COLO668 (cell line): Measurements from ENCODE around the gene SNTA1.
A peak's percentile ranks its signal among the peaks of the same experiment; 100 is the strongest.
"Not testable (repeated sequence)": the region's sequence is repeated elsewhere in the genome, so short reads cannot be mapped to it uniquely, and the experiment has no call there.

Experiments used
- DNase-seq: peaks from one replicate; lab custom pipeline; 2025; ENCODE audit not compliant: unreplicated experiment; lab: John Stamatoyannopoulos, UW

SNTA1 gene

DNA sequence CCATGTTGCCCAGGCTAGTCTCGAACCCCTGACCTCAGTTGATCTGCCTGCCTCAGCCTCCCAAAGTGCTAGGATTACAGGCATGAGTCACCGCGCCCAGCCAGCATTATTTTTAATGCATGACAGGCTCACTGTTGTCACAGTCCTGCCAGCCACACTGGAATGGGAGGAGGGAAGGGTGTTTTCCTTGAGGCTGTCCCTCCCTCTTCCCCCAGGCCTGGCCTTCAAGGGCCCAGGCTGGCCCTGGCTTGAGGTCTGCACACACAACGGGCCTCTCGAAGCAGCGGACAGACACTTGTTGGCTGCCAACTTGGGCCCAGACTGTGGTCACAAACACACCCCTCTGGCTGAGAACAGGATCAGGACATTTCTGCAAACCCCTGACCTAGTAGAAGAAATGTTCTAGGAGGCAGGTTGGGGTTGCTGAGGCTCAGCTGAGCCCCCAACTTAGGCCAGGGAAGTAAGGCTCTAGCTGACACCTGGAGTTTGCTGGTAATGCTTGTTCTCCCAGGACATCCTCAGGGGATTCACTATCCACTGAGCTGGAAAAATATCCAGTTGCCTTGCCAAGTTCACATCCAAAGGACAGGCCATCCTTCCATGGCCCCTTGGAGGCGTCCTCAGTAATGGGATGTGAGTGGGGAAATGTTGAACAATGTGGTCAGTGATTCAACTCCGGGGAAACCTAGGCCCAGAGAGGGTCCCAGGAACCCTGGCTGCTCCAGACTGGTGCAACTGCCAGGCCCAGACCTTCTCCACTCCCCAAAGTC is 9.9 kb downstream of the SNTA1 start:
- DNase-seq: no peak

DNA sequence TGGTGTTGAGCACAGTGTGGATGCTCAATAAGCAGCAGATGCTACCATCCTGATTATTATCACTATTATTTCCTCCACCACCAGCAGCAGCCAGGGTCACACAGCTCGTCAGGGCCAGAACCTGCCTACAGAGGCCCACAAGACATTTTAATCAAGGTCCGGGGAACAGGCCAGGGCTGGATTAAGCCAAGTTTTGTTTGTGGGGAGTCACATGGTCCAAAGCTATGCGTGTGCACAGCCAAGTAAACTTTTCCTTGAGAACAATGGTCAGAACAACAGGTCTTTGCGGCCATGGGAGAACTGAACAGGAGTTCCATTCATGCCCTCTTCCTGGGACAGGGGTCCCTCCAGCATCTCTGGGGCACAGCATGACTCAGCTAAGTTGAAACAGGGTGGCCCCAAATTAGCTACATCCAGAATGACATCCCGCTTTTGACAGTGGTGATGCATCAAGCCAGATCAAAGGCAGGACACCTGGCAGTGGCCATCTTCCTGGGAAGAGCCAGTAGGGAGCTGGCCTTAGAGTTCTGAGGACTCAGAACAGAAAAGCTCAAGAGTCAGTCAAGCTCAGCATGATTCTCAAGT is 11.7 kb downstream of the SNTA1 start:
- no peak for DNase-seq

DNA sequence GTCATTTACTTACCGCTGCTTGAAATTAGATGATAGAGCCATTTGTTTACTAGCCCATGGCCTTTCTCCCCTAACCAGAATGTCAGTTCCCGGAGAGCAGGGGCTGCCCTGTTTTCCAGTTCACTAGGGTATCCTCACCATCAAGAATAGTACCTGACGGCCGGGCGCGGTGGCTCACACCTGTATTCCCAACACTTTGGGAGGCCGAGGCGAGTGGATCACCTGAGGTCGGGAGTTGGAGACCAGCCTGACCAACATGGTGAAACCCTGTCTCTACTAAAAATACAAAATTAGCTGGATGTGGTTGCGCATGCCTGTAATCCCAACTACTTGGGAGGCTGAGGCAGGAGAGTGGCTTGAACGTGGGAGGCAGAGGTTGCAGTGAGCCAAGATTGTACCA is 19.7 kb downstream of the SNTA1 start:
- not testable (repeated sequence) for DNase-seq

DNA sequence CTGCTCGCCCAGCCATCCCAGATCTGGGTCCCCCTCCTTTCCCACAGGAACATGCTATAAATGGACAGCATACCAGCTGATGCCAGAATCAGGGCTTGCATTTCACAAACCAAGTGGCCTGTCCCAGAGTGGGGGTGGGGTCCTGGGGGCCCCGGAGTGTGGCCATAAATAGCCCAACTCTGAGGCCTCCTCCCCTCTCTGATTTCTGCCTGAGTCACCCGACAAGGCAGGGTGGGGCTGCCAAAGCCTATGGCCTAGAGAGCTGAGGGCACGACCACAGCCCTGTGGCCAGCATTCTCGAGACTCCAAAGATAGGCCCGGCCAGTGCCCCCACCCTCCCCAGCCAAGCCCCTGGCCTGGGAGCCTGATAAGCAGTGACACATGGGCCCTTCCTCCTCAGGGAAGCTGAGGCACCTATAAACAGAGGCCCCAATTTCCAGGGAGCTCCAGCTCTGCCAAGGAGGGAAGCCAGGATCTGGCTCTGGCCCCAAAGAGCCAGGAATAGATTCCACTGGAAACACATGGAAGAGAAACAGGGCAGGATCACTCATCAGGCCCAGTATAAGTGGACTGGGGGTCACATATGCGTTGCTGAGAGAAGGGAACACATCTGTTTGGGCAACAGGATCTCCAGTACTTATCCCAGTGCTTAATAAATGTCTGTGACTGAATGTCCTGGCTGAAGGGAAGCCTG is 20.3 kb downstream of the SNTA1 start:
- no peak for DNase-seq

DNA sequence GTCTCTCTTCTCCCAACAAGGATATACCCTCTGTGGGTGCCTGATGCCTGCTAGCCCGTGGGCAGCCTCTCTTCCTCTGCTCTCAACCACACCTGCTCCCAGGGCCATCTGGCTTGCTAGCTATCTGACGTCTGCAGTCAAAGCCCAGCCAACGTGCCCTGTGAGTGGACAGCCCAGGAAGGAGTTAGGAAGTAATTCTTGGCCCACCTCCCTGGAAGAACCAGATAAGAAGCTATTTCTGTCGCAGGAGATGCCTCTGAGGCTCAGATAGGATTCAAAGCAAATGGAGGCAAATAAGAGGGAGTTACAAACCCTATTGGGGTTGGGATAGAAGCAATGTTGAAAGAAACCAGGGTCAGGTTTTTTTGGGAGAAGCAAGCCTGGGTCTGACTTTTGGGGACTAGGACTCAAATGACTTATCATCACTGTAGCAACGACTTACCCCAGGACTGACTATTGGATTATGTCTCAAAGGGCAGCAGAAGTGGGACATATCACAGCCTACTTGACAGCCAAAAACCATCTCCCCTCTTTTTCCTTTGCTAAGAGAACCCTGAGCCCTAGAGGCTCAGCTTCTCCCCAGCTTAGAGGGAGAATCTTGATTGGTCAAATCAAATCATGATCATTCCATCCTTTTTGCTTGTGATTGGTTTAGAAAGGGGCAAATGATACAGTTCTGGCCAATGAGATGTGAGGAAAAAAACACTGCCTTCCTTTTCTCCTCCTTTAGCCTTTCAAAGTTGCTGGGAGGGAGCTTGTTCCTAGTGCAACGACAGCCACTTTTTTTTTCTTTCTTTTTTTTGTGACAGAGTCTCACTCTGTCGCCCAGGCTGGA is 24.2 kb downstream of the SNTA1 start:
- no peak for DNase-seq

DNA sequence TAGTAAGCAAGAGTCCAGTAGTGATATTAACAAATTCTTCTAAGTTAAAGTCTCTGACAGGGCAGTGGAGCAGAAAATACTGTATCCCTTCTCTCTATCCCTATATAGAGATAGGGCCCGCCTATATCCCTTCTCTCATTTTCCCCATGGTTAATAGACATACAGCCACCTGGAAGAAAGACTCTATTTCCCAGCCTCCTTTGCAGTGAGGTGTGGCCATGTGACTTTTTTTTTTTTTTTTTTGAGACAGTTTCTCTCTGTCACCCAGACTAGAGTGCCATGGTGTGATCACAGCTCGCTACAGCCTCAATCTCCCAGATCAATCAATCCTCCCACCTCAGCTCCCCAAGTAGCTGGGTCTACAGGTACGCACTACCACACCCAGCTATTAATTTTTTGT is 25.5 kb downstream of the SNTA1 start:
- no peak for DNase-seq

DNA sequence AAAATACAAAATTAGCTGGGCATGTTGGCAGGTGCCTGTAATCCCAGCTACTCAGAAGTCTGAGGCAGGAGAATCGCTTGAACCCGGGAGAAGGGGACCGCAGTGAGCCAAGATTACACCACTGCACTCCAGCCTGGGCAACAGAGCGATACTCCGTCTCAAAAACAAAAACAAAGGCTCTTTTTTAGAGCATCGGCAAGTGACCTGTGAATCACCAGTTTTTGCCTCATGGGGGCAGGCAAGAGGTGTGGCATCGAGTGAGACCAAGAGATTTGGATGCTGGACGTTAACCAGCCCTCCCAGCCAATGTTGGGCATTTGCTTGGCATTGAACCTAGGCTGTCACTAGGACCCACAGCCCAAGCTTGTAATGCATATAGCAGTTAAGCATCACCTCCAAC is 27.6 kb downstream of the SNTA1 start:
- DNase-seq: peak; percentile 51

DNA sequence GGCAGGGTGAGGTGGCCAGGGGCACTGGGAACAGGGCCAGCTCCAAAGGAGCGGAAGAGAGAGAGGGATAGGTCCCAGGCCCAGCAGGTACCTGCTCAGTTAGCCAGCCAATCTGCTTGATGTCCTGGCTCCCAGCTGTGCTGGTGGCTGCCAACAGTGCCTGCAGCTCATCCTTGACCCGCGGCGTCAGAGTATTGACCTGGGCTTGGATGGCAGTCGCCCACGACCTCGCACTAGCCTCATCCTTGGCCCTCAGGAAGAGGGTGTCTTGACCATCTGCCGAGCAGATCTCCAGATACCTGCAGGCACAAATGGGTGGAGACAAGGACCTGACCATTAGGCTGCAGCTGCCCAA is 31.1 kb downstream of the SNTA1 start:
- DNase-seq: no peak

DNA sequence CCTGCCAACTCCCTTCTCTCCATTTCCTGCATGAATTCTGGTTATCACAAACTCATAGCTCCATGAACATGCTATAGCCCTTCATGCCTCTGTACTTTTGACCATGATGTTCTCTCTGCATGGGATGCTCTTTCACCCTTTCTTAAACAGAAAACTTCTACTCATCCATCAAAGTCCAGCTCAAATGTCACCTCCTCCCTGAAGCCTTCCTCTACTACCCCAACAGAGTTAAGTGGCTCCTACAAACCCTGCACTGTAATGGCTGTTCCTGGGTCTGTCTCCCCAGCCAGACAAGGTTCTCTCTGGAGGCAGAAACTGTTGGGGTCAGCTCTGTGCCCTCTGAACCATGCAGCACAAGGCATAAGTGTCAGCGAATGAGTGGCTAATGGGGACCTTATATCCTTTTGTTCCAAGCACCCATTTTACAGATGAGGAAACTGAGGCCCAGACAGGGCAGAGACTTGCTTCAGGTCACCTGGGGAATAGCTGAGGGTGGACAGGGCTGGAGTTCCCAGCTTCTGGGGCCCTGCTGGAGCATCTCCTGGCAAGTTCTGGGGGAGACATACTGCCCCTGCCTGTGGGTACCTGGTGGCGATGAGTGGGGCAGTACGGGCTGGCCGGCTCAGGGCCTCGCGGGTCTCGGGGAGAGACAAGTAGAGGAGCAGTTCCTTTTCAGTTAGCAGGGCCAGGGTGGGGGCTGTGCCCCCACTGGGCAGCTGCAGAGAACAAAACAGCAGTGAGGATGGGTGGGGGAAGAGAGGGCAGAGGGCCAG is 31.7 kb downstream of the SNTA1 start:
- no peak for DNase-seq

DNA sequence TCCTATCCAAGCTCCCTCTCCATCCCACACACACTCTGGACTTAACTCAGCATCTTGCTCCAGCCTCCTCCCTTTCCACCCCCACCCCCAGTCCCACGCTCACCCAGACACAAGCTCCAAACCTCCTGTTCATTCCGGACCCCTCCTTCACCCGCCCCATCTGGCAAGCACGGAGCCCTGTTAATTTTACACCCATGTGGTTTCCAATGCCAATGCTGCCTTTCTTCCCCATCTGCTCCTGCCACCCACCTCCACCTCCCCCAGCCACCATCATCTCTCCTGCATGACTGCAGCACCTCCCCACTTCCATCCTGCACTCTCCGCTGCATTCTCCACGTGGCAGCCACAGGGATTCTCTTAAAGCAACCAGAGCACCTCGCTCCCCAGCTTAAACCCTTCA is 32.3 kb downstream of the SNTA1 start:
- no peak for DNase-seq

DNA sequence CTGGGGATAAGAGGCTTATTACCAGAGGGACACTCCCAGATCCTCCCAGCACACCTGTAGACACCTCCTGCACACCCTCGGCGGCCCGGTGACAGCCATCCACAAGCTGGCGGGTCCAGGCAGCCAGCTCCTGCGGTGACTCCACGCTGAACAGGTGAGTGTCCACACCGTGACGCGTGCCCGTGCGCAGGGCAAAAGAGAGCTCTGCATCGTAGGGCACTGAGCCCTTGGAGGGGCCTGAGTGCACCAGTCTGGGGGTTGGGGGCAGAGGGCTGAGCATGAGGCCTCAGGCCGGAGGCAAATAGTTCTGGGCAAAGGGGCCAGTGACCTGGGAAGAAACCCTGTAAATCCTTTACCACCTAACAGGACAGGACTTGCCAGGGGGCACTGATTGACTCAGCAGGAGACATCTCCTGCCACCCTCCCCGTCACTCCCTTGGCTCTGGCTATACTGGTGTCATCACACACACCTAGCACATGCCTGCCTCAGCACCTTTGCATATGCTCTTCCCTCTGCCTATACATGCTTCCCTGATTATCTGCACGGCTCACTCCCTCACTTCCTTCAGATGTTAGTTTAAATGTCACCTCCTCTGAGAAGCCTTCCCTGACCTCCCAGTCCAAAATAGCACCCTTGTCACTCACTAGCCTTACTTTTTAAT is 33.4 kb downstream of the SNTA1 start:
- DNase-seq: no peak

DNA sequence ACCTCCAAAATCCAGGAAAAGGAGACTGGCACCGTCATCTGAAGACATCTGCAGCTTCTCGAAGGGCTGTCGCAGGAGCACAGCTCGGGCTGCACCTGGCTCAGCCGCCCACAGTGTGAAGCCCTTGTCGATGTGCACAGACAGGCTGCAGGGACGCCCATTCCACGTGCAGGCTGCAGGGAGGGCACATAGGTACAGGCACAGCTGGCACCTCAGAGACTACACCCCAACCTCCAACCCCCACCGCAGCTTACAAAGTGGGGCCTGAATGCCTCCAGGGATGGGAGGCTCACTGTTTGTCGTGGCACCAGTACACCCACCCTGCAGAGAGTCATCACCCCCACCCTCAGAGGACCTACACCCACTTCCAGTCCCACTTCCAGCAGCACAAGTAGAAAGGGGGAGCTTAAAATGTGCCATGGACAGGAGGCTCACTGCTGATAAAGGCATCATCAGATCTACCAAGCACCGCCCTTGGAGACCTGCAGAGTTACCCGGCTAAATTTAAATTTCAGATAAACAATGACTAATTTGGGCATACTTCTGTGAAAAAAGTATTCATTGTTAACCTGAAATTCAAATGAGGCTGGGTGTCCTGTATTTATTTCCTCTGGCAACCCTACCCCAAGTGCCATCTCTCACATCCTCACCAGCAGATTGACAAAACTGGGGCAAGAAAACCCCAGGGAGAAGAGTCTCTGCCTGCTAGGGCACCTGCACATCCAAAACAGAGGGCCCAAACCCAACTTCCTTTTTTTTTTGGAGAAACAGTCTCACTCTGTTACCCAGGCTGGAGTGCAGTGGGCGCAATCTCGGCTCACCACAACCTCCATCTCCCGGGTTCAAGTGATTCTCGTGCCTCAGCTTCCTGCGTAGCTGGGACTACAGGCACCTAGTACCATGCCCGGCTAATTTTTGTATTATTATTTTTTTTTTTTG is 34.6 kb downstream of the SNTA1 start:
- DNase-seq: no peak

DNA sequence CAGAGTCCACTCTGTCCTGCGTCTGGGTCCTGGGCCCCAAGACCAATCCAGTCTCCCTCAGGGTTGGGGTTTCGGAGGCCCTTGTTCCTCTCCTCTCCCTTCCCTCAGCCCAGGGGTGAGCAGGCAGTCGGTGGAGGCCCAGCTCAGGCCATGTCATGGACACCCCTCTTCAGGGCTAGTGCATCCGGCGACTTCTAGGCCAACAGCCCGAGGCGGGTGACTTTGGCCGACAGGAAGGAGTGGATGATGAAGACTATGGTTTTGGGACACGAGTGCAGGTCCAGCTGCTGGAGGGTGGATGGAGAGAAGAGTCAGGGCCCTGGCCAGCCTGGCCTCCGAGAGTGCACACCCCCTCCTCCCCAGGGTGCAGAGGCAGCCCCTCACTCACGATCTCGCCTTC is 35.2 kb downstream of the SNTA1 start:
- DNase-seq: no peak

DNA sequence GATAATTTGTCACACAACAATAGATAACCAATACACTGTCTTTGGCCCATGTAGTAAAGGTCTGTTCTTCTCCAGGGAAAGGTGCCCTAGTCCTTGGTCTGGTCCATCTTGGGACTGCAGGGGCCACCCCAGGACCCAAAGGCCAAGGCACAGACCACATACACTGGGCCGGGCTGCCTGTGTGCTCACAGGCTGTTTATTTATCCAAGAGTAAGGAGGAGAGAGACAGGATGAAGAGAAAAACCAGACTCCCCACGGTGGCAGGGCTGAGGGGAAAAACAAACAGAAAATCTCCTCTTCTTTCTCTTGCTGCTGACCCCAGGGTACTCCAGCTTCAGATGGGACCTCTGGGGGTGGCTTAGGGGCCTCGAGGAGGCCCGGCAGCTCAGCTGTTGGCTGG is 35.8 kb downstream of the SNTA1 start:
- no peak for DNase-seq

DNA sequence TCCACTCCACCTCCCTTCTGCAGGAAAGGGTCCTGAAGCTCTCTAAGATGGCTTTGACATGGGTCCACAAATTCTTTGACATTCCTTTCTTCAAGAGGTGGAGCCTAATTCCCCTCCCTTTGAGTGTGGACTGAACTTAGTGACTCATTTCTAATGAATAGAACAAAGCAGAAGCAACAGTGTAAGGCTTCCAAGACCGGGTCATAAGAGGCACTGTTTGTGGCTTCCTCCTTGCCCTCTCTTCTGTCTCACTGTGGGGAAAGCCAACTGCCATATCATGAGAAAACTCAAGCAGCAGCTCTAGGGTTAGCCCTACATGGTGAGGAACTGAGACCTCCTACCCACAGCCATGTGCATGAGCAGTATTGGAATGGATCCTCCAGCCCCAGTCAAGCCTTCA is 36.3 kb downstream of the SNTA1 start:
- DNase-seq: no peak

DNA sequence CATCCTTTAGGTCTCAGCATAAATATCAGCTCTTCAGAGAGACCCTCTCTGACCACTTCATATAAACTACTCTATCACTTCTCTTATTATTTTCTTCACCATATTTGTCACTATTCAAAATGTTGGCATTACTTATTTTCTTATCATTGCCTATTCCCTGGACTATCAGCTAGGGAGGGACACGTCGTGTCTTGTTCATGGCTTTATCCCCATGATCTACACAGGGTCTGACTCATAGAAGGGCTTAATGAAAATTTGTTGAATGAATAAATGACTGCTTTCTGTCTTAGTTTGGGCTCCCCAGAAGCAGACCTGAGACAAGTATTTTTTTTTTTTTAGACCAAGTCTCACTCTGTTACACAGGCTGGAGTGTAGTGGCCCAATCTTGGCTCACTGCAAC is 39.3 kb downstream of the SNTA1 start:
- DNase-seq: no peak

DNA sequence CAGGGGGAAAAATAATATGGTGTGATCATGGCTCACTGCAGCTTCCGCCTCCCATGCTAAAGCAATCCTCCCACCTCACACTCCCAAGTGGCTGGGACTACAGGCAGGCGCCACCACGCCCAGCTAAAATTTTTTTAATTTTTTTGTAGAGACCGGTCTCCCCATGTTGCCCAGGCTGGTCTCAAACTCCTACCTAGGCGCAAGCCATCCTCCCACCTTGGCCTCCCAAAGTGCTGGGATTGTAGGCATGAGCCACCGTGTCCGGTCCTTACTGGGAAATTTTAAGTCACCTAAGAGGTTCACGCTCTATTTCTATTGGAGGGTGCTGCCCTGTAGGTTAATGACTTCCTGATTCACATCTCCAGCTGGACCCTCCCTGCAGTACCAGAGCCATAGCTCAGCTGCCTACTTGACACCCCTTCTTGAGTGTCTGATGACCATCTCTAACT is 41.6 kb downstream of the SNTA1 start:
- DNase-seq: no peak

DNA sequence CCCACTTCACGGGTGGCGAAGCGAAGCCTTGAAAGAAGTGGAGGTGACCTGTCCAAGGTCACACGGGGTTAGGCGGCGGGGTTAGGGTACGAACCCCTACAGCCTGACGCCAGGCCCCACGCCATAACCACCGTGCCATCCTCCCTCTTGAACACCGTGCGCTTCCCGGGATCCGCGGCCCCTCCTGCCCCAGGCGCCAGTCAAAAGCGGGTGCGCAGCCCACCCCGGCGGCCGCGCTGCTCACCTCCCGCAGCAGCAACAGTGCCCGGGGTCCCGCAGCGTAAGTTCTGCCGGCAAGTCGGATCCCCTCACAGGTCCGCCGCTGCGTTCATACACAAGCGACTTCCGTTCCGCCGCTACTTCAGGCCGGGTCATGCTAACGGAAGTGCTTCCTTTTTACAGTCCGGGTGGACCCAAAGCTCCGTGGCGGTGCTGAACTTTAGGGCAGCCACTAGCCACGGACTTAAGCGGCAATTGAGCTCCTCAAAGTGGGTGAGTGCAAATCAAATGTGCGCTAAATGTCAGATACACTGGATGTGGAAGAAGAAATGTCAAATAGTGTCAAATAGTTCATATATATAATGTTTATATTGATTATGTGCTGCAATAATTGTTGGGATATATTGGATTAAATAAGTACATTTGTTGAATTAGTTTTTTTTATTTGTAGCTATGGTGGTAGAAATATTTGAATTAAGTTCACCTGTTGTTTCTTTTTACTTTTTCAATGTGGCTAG is 42.2 kb downstream of the SNTA1 start, which contains the start of gene CDK5RAP1:
CDK5RAP1 (minus strand) TSS at position 336 of the 737 bp plus-strand sequence. CDS start 4,455 bp downstream, outside the sequence.
- DNase-seq: peak; percentile 93
